ENCODE measurements around the gene PCNX3.
"Not testable (repeated sequence)": the region's sequence is repeated elsewhere in the genome, so short reads cannot be mapped to it uniquely, and the experiment has no call there.

DNA sequence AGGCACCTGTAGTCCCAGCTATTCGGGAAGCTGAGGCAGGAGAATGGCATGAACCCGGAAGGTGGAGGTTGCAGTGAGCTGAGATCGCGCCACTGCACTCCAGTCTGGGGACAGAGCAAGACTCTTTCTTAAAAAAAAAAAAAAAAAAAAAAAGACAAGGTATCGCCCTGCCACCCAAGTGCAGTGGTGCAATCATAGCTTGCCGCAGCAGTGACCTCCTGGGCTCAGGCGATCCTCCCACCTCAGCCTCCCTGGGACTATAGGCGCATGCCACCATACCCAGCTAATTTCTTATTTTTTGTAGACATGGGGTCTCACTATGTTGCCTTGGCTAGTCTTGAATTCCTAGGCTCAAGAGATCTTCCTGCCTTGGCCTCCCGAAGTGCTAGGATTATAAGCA is 45.3 kb downstream of the PCNX3 start:
- TF ChIP-seq POLR2A (IDR thresholded peaks at IDR 0.05) = not testable (repeated sequence)
- TF ChIP-seq, protein P1, sequence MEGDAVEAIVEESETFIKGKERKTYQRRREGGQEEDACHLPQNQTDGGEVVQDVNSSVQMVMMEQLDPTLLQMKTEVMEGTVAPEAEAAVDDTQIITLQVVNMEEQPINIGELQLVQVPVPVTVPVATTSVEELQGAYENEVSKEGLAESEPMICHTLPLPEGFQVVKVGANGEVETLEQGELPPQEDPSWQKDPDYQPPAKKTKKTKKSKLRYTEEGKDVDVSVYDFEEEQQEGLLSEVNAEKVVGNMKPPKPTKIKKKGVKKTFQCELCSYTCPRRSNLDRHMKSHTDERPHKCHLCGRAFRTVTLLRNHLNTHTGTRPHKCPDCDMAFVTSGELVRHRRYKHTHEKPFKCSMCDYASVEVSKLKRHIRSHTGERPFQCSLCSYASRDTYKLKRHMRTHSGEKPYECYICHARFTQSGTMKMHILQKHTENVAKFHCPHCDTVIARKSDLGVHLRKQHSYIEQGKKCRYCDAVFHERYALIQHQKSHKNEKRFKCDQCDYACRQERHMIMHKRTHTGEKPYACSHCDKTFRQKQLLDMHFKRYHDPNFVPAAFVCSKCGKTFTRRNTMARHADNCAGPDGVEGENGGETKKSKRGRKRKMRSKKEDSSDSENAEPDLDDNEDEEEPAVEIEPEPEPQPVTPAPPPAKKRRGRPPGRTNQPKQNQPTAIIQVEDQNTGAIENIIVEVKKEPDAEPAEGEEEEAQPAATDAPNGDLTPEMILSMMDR (IDR thresholded peaks at IDR 0.05) = not testable (repeated sequence)

Measured in Peyer's patch (tissue), 4 donors.